SKM-1 (cell line): Measurements from ENCODE around the gene SKA1.

ENCODE experiments used
- DNase-seq: peaks from one replicate; lab custom pipeline; 2025; ENCODE audit not compliant: unreplicated experiment; lab: John Stamatoyannopoulos, UW

The SKA1 gene, protein sequence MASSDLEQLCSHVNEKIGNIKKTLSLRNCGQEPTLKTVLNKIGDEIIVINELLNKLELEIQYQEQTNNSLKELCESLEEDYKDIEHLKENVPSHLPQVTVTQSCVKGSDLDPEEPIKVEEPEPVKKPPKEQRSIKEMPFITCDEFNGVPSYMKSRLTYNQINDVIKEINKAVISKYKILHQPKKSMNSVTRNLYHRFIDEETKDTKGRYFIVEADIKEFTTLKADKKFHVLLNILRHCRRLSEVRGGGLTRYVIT

DNA sequence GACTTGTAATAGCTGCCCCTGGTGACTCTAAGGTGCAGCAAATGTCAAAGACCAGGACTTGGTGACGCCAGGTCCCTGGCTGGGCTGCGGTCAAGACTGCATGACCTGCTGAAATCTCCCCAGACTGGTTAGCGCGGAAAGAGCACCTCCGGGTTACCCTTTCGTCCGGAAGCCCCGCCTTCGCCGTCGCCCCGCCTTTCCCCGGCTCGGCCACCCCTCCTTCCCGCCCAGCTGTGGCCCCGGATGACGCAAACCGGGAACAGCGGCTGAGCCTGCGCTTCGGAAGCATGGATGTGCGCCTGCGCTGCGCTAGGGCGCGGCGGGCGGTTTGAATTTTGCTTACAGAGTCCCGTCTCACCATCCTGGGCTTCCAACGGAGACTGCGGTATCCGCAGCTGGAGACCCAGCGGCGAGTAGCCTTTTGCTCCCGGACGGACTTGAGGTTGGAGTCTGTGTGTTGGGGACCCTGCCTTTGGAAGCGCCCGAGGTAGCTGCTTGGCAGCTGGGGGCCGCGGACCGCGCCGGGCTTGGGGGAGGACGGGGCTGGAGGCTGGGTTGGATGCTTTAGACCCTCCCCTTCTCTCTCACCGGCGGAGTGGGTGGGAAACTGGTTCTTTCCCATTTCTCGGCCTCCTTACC lies at the start of gene SKA1:
SKA1 (plus strand) TSS at position 294 of the 639 bp plus-strand sequence. CDS start 785 bp downstream, outside the sequence.
- peak; percentile 85 for DNase-seq

DNA sequence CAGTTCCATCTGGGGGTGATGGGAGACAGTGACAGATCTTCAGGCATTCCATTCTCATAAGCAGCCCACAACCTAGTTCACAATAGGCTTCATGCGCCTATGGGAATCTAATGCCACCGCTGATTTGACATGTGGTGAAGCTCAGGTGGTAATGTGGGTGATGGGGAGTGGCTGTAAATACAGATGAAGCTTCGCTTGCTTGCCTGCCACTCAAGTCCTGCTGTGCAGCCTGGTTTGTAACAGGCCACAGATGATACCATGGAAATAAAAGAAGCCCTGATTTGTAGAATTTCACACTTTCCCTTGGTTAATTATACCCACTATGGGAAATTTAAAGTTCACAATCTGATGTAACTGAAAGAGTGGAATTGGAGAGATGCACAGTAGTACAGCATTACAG lies 46.9 kb upstream of the SKA1 start:
- no peak for DNase-seq

DNA sequence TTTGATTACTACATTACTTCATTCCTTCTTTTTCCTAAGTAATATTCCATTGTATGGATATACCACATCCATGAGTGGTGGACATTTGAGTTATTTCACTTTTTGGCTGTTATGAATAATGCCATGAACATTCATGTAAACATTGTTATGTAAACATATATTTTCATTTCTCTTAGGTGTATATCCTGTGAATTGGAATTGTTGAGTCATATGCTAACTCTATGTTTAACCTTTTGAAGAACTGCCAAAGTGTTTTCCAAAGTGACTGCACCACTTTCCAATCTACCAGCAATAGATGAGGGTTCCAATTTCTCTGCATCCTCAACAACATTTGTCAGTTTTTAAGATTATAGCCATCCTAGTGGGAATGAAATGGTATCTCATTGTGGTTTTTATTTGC lies 44.7 kb upstream of the SKA1 start:
- no peak for DNase-seq

DNA sequence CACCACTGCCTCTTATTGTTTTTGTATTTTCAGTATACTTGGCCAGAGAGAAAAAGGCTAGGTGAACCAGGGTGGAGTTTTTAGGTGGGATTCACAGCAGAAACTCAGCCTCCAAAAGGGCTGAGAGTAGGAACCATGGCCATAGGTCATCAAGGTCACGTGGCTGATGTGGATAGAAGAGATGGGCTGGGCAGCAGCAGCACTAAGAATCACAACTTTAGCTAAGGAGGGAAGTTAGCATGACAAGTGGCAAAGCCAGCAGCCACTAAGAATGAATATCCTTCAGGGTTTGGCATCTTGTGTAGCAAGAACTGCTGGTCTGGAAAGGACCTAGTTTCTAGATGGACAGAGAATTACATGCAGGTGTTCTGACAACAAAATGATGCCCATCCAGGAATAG lies 43.2 kb upstream of the SKA1 start:
- no peak for DNase-seq

DNA sequence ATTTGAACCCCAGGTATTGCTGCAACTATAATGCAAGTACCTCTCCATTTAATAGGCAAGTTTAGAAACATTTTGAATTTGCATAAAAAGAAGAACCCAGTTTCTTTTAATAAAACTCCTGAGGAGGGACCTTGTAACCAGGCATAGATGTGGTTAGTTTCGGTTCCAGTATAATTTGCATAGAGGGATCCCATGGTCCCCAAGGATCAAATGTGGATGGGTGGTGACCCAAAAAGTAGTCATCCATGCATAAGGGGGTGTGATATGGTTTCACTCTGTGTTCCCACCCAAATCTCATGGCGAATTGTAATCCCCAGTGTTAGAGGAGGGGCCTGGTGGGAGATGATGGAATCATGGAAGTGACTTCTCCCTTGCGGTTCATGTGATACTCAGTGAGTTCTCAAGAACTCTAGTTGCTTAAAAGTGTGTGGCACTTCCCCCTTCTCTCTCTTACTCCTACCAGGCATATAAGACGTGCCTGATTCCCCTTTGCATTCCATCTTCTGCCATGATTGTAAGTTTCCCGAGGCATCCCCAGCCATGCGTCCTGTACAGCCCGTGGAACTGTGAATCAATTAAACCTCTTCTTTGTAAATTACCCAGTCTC lies 40.2 kb upstream of the SKA1 start:
- DNase-seq: no peak

DNA sequence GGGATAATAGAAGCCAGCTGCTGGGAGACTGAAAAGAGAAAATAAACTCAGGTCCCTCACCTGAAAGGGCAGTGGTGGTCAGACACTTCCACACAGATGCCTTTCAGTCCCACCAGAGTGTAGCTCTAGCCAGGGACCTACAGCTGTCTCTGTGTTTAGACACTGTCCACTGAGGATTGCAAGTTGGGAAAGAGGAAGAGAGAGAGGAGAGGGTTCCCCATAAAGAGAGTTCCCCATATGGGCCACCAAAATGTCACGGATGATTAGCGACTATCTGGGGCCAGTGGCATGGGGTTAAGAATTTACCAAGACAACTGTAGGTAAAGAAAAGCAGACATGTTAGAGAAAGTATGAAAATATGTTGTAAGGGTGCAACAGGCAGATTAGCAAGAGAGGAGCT lies 36.7 kb upstream of the SKA1 start:
- peak; percentile 30 for DNase-seq

DNA sequence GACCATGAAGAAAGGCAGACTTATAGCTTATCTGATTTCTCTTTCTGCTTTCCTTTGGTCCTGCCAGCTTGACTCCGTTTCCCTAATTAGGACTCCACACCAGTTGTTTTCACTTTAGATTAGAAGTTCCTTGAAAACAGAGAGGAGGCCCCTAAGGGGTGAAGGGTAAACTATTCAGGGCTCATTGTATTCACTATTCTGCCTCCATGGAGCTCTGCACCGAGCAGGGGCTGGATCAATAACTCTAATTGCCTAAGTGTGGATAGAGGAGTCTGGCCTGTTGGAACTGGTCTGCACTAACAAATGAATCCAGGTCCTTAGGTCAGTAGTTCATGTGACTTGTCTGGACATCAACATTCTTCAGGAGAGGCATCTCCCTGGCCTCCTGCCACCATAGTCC lies 36.1 kb upstream of the SKA1 start:
- DNase-seq: no peak

DNA sequence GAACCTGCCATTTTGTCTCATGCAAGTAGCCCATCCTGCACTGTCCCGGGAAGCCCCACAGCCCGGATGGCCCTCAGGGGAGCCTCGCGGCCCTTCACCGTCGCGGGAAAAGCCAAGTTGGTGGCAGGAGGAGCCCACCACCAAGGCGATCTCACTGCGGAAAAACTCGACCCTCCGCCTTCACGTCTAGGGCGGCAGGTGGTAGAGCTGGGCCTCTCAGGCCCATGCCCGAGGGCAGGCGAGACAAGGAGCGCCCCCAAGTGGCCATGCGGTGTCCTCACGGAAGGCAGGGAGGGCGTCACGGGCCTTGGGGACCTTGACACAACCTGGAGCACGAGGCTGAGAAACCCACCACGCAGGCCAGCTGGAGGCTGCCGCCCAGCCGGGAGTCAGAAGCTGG lies 34.8 kb upstream of the SKA1 start:
- no peak for DNase-seq

DNA sequence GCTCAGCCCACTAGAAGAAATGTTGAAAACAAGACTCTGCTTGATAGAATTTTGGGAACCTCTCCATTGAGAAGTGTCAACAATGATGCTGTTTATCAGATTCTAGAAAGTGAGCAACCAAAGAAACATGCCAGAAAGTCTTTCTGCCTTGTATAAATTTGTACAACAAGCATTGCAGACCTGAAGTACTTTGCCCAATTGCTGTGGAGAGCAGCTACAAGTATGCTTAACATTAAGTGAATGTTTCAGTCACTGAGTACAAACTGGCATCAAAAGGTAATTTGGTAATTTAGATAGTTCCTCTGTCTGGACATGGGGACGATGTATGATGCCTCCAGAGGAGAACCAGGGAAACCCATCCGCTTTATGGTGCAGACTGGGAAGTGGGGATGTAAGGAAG lies 33.4 kb upstream of the SKA1 start:
- DNase-seq: no peak

DNA sequence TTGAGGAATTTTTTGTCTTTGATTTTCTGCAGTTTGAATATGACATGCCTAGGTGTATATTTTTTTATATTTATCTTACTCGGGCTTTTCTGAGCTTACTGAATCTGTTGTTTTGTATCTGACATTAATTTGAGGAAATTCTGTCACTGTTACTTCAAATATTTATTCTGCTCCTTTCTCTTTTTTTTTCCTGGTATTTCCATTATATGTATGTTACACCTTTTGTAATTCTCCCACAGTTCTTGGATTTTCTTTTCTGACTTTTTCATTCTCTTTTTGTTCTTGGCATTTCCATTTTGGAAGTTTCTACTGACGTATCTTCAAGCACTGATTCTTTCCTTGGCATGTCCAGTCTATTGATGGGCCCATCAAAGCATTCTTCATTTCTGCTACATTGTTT lies 24.1 kb upstream of the SKA1 start:
- DNase-seq: no peak

DNA sequence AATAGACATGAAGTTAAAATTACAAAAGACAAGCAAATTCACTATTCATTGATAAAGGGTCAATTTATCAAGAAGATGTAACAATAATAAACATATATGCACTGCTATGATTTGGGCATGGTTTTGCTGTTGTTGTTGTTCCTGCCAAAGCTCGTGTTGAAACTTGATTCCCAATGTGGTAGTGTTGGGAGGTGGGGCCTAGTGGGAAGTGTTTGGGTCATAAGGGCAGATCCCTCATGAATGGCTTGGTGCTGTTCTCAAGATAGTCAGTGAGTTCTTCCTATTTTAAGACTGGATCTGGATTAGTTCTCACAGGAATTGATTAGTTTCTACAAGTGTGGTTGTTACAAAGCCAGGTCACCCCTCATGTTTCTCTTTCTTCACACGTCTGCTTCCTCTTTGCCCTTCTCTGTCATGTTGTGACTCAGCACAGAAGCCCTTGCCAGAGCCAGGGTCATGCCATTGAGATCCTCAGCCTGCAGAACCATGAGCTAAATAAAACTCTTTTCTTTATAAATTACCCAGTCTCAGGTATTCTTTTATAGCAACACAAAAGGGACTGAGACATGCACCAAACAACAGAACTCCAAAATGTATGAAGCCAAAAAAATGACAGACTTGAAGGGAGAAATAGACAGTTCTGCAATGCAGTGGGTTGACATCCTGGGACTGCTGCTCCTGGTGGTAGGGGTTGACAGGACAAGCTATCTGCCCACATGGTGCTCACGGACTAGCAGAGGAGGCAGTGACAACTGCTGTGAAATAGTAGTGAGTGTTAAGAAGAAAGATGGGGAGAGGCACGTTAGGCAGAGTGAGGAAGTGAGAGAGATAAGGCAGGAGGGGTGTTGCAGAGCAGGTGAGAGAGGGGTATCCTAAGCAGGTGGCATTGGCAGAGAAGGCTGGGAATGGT lies 18.6 kb upstream of the SKA1 start:
- peak; percentile 73 for DNase-seq

DNA sequence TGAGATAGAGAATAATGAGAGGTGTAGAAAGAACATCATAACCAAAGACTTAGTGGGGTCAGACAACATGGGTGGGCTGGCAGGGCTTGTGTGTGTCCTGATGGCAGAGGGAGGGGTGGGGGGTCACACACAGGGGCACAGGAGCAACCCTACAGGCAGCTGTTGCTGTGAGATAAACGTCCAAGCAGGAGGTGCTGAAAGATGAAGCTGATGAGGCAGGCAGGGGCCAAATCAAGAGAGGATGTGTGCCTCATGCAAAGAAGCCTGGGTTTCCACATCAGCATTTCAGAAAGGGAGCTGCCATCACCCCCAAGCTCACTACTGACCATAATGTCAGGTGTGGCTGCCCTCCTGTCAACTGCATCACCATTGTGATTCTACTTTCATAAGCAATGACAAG lies 16.0 kb upstream of the SKA1 start:
- DNase-seq: no peak

DNA sequence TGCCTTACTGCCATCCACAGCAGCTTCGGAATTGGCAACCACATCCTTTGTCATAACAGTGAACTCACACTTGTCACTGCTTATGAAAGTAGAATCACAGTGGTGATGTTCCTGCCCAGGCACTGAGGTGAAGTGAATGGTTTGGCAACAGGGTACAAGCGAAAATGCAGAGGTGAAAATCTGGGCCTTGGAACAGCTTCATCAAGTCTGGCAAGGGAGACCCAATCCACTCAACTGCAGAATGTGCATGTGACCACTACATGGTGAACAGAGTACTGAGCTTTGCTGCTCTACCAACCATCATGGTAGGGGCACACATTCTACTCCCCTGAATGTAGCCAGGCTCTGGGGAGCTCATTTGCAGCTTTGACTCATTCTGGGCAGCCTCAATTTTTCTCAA lies 15.0 kb upstream of the SKA1 start:
- no peak for DNase-seq

DNA sequence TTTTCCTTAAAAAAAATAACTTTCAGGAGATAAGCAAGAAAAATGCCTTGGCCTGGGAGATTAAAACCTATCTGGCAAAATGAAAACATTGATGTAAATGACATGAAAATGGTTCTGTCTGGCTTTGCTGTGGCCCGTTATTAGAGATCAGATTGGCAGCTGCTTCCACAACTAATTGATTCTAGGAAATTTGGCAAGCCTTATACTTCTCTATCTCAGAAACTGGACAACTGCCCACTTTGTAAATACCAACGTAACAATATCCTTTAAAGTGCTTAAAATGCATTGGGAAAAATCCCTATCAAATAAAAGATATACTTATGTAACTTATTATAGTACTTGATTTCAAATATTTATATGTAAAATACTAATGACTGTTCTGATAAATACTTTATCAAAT lies 14.2 kb upstream of the SKA1 start:
- no peak for DNase-seq

DNA sequence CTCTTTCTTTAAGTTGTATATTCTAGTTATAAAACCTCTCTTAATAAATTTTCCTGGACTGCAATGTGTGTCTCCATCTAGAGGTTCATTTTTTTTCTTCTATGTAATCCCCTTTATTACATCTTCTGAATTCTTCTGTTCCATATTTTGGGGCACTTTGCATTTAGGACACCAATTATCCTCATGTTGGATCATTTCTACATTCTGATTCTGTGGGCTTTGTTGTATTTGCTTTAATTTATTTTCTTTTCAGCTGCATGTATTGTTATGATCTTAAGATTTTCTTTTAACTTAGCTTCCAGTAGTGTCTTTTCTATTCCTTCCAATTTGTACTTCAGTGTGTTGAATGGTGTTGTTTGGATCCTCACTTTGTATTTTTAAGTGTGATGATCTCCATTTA lies 5.2 kb upstream of the SKA1 start:
- DNase-seq: no peak

DNA sequence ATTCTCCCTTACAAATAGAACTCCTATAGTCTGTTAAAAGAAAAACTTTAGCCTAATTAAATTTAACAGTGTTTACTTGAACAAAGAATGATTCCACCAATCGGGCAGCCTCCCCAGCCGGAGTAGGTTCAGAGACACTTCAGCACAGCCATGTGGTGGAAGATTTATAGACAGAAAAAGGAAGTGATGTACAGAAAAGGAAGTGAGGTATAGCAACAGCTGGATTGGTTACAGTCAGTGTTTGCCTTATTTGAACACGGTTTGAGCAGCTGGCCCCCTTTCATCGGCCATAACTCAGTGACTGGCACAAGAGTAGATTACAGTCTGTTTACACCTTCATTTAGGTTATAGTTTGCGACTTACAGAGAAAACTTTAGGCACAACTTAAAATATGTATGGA lies 2.1 kb upstream of the SKA1 start:
- DNase-seq: no peak

DNA sequence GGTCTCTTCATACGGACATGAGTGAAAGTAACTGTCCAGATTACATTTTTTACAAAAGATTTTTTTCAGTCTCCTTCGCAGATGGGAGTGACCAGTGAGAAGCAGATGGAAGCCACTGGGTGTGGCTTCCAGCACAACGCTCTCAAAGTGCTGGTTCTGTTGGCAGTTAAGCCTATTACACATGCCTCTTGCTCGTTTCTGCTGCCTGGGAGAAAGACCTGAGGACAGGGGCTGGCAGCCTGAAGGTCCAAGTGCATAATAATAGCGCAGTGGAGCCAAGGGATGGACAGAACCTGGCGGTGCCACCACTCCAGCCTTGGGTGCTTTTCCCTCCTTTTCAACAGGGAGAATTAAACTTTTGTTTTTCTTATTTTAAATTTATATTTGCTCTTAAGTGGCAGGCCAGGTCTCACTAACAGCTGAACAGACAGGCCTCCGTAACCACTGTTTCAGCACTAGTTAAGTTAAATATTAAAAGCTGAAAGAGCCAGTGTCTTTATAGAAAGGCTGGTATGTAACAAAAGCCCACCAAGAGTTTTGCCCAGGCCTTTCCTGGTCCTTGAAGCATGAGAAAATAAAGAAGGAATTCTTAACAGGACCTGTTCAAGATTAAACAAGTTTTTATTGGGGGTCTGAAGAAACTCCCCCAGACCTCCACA lies 1.2 kb upstream of the SKA1 start:
- no peak for DNase-seq

DNA sequence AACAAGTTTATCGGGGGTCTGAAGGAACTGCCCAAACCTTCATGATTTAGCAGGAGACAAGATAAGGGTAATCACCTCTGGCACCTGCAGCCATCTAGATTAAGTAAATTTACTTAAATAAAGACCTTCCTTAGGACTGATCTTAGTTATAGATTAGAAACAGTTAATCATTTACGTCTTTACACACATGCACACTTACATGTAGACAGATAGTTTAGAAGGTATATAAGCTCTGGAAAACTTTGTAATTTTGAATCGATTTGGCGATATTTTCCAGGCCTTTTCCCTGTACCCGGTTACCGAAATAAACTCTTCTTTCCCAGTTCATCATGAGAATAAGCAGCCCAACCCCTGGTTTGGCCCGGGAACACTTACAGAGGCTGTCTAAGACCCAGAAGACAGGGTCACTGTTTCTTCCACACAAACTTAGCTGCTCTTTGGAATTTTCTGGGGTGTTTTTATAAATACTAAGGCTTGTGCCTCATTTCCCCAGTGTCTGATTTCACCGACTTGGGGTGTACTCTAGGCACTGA lies 560 bp upstream of the SKA1 start:
- DNase-seq: no peak

DNA sequence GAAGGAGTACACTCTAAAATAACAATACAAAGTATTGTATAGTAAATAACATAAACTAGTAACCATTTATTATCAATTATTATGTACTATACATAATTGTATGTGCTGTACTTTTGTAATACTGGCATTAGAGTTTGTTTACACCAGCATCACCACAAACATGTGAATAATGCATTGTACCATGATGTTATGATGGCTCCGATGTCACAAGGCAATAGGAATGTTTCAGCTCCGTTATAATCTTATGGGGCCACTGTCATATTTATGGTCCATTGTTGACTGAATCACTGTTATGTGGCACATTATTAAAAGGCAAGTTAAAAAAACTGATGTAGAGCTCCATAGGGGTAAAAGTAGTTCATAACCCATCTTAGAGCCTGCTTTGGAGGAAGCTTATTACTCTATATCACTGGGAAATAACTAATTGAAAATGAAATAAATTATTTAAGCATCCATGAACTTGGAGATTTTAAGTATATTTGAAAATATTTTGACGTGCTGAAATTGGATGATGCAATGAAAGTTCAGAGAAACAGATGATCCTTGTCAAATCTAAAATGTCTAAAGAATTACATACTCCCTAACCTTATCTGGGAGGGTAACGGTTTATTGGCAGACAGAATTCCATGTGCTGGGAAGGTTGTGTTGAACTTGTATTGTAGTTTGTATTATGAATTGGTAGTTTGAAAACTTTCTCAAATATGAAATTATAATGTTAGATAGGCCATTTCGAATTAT lies 2.4 kb downstream of the SKA1 start:
- DNase-seq: no peak

DNA sequence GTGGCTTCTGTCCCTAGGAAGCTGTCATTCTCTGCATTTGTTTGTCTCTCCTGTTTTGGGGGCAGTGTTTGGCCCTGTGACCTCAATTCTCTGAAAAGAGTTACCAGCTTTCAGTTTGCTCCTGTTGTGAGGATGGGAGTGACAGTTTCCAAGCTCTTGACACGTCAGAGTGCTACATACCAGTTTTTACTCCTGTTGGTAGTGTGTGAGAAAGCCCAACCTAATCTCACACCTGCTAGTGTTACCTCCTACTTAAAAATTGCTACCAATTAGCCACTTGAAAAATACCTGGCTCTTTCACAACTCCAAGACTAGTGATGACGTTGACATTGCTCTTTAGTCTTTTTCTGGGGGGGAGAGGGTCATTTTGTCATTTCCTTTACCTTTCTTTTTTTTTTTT lies 14.1 kb downstream of the SKA1 start:
- no peak for DNase-seq
